Measurements from ENCODE around the gene TNFSF9. TPM values are rescaled to one million over a fixed set of nuclear protein-coding genes. Genes with fewer than 3 reads are reported as not detected.
A peak's percentile ranks its signal among the peaks of the same experiment; 100 is the strongest.

Gene TNFSF9
- total RNA-seq, 2 experiments from 2014 or later, result 3.0 to 3.1 TPM

DNA sequence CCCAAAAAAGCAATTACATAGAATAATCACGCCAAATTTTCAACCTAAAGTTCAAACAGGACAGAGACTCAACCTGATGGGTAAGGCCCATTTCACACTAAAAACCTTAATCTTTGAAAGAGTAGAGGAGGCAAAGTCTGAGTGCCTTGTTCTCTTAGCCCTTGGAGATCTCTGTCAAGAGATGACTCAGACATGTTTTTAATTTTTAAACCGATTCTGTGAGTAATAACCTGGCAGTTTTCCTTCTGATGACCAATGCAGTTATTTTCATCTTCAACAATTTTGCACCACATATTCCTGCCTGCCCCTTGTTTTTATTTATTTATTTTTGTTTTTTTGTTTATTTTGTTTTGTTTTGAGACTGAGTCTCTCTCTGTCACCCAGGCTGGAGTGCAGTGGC, 11.5 kb upstream of the TNFSF9 start:
- Mint-ChIP-seq H3K27ac (peak overlapping the region; percentile 75), H3K4me3 (peak overlapping the region; percentile 31), H3K36me3 (ENCODE audit: low read depth) (no peaks in the 10 kb centered on the region), H3K27me3 (peaks cover 1% of the 10 kb centered on the region), H3K4me1 (ENCODE audit: low read depth) (peaks cover 41% of the 10 kb centered on the region), H3K9me3 (no peaks in the 10 kb centered on the region)
- ATAC-seq, result no peak
- TF ChIP-seq, protein P1, sequence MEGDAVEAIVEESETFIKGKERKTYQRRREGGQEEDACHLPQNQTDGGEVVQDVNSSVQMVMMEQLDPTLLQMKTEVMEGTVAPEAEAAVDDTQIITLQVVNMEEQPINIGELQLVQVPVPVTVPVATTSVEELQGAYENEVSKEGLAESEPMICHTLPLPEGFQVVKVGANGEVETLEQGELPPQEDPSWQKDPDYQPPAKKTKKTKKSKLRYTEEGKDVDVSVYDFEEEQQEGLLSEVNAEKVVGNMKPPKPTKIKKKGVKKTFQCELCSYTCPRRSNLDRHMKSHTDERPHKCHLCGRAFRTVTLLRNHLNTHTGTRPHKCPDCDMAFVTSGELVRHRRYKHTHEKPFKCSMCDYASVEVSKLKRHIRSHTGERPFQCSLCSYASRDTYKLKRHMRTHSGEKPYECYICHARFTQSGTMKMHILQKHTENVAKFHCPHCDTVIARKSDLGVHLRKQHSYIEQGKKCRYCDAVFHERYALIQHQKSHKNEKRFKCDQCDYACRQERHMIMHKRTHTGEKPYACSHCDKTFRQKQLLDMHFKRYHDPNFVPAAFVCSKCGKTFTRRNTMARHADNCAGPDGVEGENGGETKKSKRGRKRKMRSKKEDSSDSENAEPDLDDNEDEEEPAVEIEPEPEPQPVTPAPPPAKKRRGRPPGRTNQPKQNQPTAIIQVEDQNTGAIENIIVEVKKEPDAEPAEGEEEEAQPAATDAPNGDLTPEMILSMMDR (IDR thresholded peaks at IDR 0.05), result no peak
- no peak for DNase-seq
- intact Hi-C loops (cut with micrococcal nuclease), result loop anchor here (5.0 to 10.0 kb wide), 2 partner anchors 113 to 216 kb away; partner anchors contain the start of genes GPR108 and TRIP10
- ChIA-PET POLR2A (interaction anchor here (0.7 kb wide), 1 partner anchor 150 kb away, joined by 3 read pairs; no protein-coding TSS in a partner anchor), CTCF (no interaction called here)

DNA sequence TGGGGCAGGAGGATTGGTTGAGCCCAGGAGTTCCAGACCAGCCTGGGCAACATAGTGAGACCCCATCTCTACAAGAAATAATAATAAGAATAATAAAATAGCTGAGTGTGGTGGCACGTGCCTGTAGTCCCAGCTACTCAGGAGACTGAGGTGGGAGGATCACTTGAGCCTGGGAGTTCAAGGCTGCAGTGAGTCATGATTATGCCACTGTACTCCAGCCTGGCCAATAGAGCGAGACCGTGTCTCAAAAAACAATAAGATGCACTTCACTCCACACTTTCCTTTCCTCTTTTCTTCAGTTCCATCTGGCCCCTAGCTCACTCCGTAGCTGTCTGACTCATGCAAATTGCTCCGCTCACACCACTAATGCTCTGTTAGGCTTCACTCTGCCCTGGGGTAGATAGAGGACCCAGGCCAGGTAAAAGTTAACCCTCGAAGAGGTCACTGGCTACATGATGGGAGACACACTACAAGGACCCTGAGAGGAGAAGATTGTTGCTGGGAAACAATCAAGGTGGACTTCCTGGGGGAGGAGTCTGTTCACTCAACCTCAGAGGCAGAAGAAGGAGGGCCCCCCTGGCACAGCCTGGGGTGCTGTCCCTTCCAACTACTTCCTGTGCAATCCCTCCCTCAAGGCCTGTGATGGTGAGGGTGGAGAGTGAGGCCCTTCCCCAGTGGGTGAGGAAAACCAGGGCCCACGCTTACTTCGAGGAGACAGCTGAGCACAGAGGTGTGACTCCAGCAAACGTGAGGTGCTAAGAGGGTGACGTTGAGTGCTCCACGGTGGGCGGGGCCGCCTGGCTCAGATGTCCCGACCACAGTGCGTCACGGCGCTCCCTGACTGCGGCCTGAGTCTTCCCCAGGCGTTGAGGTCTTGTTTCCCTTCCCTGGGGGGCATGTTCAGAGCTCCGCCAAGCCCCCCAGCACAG, 8.8 kb upstream of the TNFSF9 start:
- POLR2A ChIA-PET, result interaction anchor here (0.9 to 1.5 kb wide), 3 partner anchors 8 to 342 kb away, joined by 3 to 4 read pairs (median 3); partner anchors contain the start of gene TNFSF14

DNA sequence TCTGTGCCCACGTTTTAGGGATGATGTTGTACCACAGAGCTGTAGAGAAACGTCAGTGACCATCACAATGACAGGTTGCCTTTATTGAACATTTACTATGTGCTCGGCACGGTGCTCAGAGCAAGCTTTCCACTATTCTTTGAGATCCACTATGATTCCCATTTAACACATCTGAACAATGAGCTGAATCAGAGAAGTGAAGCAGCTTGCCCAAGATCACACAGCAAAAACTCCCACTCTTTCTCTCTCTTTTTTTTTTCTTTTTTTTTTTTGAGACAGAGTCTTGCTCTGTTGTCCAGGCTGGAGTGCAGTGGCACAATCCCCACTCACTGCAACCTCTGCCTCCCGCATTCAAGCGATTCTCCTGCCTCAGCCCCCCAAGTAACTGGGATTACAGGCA, 8.1 kb upstream of the TNFSF9 start:
- TF ChIP-seq, protein P1 (IDR thresholded peaks at IDR 0.05), result no peak
- CTCF ChIA-PET, result interaction anchor here (0.8 to 1.2 kb wide), 4 partner anchors 8 to 396 kb away, joined by 3 to 5 read pairs (median 4); partner anchors contain the start of gene TNFSF9
- H3K36me3 Mint-ChIP-seq (ENCODE audit: low read depth), result no peaks in the 10 kb centered on the region
- POLR2A ChIA-PET, result interaction anchor here (0.9 to 1.5 kb wide), 2 partner anchors 147 to 342 kb away, joined by 3 to 4 read pairs; partner anchors contain the start of gene TNFSF14
- H3K4me3 Mint-ChIP-seq, result no peak overlapping the region
- H3K27ac Mint-ChIP-seq, result peak overlapping the region; percentile 80
- H3K9me3 Mint-ChIP-seq, result no peaks in the 10 kb centered on the region
- peaks cover 29% of the 10 kb centered on the region for H3K4me1 Mint-ChIP-seq (ENCODE audit: low read depth)
- DNase-seq, result no peak
- intact Hi-C loops (cut with micrococcal nuclease), result loop anchor here (10.0 kb wide), 1 partner anchor 72 kb away; the partner anchor contains the start of gene CD70
- H3K27me3 Mint-ChIP-seq, result peaks cover 1% of the 10 kb centered on the region
- no peak for ATAC-seq

More for the DNA sequence above, 8.8 kb upstream of the TNFSF9 start:
- peaks cover 1% of the 10 kb centered on the region for H3K27me3 Mint-ChIP-seq
- H3K4me1 Mint-ChIP-seq (ENCODE audit: low read depth), result peaks cover 34% of the 10 kb centered on the region
- TF ChIP-seq, protein P1 (IDR thresholded peaks at IDR 0.05), result no peak
- CTCF ChIA-PET, result interaction anchor here (0.8 to 1.2 kb wide), 4 partner anchors 9 to 396 kb away, joined by 3 to 5 read pairs (median 4); partner anchors contain the start of gene TNFSF9
- DNase-seq, result peak; percentile 86
- no peak overlapping the region for H3K4me3 Mint-ChIP-seq
- H3K27ac Mint-ChIP-seq, result peak overlapping the region; percentile 80
- no peaks in the 10 kb centered on the region for H3K9me3 Mint-ChIP-seq
- H3K36me3 Mint-ChIP-seq (ENCODE audit: low read depth), result no peaks in the 10 kb centered on the region
- peak; percentile 80 for ATAC-seq
- intact Hi-C loops (cut with micrococcal nuclease), result loop anchor here (10.0 kb wide), 1 partner anchor 73 kb away; the partner anchor contains the start of gene CD70

DNA sequence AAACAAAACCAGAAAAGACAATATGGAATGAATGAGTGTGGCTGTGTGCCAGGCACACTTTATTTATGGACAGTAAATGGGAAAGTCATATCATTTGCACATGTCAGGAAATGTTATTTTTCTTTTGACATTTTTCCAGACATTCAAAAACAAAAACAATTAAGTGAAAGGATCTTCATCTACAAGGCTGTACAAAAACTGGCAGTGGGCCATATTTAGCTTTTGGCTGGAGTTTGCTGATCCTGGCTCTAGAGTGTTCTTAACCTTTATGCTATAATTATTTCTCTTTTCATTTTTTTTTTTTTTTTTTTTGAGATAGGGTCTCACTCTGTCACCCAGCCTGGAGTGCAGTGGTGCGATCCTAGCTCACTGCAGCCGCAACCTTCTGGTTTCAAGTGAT, 6.5 kb upstream of the TNFSF9 start:
- no peaks in the 10 kb centered on the region for H3K36me3 Mint-ChIP-seq (ENCODE audit: low read depth)
- no peak for ATAC-seq
- H3K4me3 Mint-ChIP-seq, result no peak overlapping the region
- H3K27me3 Mint-ChIP-seq, result peaks cover 3% of the 10 kb centered on the region
- H3K27ac Mint-ChIP-seq, result no peak overlapping the region
- DNase-seq, result no peak
- ChIA-PET CTCF (interaction anchor here (0.7 to 1.0 kb wide), 2 partner anchors 125 to 340 kb away, joined by 3 read pairs; no protein-coding TSS in a partner anchor), POLR2A (interaction anchor here (0.7 kb wide), 1 partner anchor 63 kb away, joined by 3 read pairs; no protein-coding TSS in a partner anchor)
- H3K9me3 Mint-ChIP-seq, result no peaks in the 10 kb centered on the region
- peaks cover 17% of the 10 kb centered on the region for H3K4me1 Mint-ChIP-seq (ENCODE audit: low read depth)
- intact Hi-C loops (cut with micrococcal nuclease), result loop anchor here (10.0 kb wide), 1 partner anchor 70 kb away; the partner anchor contains the start of gene CD70
- TF ChIP-seq, protein P1 (IDR thresholded peaks at IDR 0.05), result no peak
